HG03342 (cell line): ENCODE measurements around the gene MBNL2.
A peak's percentile ranks its signal among the peaks of the same experiment; 100 is the strongest.
"Not testable (repeated sequence)": the region's sequence is repeated elsewhere in the genome, so short reads cannot be mapped to it uniquely, and the experiment has no call there.

Experiments
- ATAC-seq: cut with Tn5 transposase; IDR thresholded peaks from one replicate; pipeline ENCODE4 v1.9.1; 2021; ENCODE audit warnings: mild to moderate bottlenecking, moderate library complexity; ENCODE audit not compliant: unreplicated experiment

Gene MBNL2

DNA sequence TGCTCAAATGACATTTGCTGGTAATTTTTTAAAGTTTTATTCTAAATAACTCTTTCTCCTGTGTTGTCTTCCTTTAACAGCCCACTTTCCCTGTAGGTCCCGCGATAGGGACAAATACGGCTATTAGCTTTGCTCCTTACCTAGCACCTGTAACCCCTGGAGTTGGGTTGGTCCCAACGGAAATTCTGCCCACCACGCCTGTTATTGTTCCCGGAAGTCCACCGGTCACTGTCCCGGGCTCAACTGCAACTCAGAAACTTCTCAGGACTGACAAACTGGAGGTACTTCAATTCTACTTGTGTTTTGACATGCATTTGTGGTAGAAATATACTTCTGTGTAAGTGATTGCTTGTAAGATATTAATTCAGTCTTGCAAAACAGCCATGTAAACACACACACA lies 120.8 kb downstream of the MBNL2 start:
- no peak for ATAC-seq

GRCh38 chr13:97344265-97345175 lies 122.4 kb downstream of the MBNL2 start:
- peak; percentile 66 for ATAC-seq

DNA sequence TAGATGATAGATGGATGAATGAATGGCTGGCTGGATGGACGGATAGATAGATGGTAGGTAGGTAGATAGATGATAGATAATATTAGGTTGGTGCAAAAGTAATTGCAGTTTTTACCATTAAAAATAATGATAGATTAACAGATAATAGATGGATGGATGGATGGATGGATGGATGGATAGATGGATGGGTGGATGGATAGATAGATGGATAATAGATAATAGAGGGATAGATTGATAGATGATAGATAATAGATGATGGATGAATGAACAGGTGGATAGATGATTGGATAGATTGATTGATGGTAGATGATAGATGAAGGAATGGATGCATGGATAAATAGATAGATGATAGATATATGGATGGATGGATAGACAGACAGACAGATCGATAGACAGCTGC lies 124.0 kb downstream of the MBNL2 start:
- no peak for ATAC-seq

DNA sequence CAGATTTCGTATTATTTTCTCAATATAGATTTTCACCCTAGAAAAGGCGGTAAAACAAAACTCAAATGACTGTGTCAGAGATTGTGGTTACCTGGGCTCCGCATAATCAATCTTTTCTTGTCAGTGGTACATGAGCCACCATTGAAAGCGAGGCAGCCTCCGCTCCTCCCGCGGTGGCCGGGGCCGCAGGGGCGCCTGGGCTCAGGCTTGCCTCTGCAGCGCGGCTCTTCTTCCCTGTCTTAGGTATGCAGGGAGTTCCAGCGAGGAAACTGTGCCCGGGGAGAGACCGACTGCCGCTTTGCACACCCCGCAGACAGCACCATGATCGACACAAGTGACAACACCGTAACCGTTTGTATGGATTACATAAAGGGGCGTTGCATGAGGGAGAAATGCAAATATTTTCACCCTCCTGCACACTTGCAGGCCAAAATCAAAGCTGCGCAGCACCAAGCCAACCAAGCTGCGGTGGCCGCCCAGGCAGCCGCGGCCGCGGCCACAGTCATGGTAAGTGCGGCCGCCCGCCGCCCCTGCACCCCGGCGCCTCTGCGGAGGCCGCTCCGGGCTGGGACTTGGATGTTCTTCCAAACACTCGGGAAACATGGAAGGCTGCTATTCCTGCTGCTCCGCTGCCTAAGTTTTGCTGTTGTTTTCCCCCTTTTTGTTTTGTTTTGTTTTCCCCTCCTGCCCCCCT lies 124.6 kb downstream of the MBNL2 start:
- no peak for ATAC-seq

GRCh38 chr13:97347255-97347932 lies 125.3 kb downstream of the MBNL2 start:
- ATAC-seq = no peak

GRCh38 chr13:97348569-97349100 lies 126.5 kb downstream of the MBNL2 start:
- no peak for ATAC-seq

DNA sequence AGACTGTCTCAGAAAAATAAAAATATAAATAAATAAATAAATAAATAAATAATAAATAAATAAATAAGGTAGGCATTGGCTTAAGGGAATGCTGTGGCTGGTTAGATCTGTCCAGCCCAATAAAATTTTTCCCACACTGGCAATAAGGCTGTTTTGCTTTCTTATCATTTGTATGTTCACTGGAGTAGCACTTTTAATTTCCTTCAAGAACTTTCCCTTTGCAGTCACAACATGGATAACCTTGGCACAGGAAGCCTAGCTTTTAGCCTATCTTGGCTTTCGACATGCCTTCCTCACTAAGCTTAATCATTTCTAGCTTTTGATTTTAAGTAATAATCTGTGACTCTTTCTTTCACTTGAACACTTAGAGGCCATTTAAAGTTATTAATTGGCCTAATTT lies 129.9 kb downstream of the MBNL2 start:
- not testable (repeated sequence) for ATAC-seq

GRCh38 chr13:97352815-97353214 lies 130.7 kb downstream of the MBNL2 start:
- ATAC-seq = no peak

DNA sequence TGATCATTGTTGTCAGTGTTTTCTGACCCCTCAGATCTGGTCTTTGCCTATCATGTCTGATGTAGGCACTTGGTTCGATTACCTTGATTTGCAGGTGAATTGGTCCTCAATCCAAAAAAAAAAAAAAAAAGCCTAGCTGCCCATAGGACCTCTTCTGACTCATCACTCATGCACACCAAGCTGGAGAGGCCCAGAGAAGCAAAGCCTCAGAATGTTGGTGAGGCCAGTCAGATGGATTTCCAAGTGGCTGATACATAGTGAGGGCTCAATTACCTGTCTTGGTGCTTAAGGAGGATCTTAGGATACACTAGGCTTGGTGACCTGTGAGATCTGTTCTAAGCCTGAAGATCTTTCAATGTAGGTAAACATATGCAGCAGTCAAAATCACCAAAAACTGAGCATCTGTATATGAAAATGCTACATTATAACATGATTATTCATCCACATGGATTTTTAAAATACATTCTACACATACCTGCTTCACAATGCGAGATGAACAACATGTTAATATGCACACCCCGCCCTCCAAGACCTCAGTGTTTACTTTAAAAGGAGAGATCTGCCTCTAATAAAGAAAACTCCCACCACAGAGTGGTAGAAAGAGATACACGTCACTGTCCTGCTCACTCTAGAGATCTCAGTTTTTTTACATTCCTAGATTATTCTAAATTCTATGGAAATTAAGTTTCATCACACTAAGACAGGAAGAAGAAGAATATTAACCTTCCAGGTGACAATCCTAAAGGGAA lies 132.0 kb downstream of the MBNL2 start:
- ATAC-seq = no peak

DNA sequence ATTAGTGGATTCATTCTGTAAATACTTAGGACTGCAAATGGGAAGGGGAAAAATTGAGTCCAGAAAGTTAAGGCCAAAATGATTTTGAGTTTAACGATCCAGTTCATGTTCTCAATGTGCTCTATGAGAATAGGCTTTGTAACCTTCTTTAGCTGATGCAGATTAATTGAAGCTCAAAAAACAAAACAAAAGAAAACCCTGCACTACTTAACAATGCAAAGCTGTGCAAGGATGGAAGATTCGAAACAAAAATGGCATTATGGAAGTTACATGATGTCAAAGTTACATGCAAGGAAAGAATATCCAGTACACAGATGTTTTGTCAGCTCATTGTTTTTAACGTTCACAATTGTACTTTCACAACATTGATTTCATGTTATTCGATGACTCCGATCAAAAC lies 132.7 kb downstream of the MBNL2 start:
- no peak for ATAC-seq

- no peak for ATAC-seq
Measured at GRCh38 chr13:97356592-97356991, 134.5 kb downstream of the MBNL2 start.

DNA sequence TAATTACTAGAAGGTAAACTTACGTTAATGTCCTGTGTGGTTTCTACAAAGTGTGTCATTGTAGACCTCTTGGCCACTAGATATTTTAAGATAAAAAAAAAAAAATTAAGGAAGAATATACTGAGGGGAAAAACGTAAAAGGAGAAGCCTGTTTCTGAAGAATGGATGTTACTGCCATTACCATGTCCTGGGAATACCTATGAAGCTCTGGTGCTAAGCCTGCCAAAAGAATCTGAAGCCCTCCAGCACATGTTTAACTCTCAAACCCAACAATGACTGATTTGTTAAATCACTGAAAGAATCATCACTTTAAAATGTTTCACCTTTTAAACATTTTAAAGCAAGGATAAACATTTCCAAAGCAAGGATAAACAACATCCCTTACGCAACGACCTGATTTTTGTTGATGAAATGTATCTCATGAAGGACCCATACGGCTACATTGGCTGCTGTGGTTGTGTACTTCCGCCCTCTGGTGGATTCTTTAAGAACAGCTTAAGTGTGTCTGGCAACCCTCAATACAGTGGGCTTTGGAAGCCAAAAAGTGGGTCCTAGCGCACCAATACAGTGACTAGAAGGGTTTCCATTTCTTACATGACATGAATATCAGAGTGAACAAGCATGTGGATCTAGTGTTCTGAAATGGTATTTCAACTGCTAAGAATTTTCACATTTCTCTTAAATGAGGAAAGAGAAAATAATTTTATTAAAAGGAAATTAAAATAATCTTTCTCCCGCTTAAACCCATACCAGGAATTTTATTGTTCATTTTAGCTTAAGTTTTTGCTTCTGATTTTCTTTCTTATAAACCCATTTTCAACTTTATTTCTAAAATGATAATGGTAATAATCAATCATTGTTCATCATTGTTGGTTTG lies 137.3 kb downstream of the MBNL2 start:
- peak; percentile 96 for ATAC-seq

GRCh38 chr13:97360610-97361009 lies 138.5 kb downstream of the MBNL2 start:
- no peak for ATAC-seq

DNA sequence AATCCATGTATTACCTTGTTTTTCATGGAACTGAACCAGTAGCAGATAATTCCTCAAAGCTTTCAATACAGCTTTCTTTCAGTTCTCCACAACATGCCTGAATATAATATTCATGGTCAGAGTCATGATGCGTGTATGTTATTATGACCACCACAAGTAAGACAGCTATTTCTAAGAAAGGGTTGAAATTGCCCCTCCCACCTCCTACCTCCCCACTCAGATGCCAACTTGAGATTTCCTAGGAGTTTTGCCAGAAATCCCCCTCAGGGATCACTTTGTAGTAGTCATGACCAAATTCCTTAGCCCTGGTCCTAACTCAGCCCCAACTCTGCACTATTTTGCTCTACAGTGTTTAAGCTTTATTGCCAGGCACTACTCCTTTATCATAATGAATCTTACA lies 141.9 kb downstream of the MBNL2 start:
- ATAC-seq = no peak

- ATAC-seq = no peak
Measured at GRCh38 chr13:97364827-97365226, 142.7 kb downstream of the MBNL2 start.

DNA sequence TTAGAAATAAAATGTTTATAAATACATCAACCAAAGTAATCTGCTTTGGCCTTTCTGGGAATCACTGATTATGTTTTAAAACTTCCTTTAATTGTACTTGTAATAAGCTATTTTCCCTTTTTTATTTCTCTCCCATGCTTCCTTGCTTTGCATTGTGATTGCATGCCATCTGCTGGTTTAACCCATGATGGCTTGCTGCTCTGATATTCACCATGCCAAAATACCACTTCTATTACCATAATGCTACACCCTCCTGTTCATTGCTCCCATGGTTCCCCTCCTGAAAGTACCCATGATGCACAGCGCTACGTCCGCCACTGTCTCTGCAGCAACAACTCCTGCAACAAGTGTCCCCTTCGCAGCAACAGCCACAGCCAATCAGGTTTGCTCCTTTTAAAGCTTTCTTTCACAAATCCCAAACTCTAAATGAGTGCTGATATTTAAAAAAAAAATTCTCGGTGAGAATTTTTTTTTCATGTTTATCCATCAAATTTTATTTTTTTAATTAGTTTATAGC lies 144.1 kb downstream of the MBNL2 start:
- ATAC-seq = no peak

- ATAC-seq = peak; percentile 37
Measured at GRCh38 chr13:97367016-97367822, 145.1 kb downstream of the MBNL2 start.

DNA sequence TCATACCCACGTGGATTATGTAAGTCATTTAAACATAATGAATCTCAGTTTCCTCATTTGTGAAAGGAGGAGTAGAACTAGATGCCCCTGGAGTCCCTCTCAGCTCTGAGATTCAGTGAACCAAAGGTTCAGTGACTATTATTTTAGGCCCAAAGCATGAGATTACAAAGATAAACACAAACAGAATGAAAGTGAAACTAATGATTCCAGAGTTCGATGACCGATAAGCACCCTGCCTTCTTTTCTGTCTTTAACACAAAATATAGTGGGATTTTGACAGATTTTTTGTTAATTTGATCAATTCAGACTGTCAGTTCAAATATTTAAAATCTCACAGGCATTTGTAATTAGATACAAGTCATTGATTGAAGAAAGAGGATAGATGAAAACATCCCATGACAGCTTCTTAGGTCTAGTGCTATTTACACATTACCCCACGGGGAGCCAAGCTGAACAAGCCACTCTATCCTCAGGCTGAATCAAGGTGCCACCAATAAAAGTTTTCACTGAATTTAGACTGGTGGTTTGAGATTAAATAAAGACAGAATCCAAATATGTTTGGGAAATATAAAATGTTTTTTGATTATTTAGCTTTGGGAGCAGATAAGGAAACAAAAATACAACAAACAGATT lies 147.2 kb downstream of the MBNL2 start:
- peak; percentile 75 for ATAC-seq
